H1 (cell line): Measurements from ENCODE around the gene MUS81. TPM values are rescaled to one million over a fixed set of nuclear protein-coding genes. Genes with fewer than 3 reads are reported as not detected.
"Not testable (repeated sequence)": the region's sequence is repeated elsewhere in the genome, so short reads cannot be mapped to it uniquely, and the experiment has no call there.

Experiments
- CTCF ChIA-PET: fragments of 300-600 bp; sonication (Branson Sonifier 250); formaldehyde crosslinking; loops from one replicate; lab custom pipeline; 2021; ENCODE audit not compliant: partially characterized antibody; lab: Charles Lee
- POLR2A ChIA-PET: fragments of 300-600 bp; sonication (Branson Sonifier 250); formaldehyde crosslinking; loops from one replicate; lab custom pipeline; 2021; ENCODE audit warnings: inconsistent platforms; ENCODE audit not compliant: partially characterized antibody; lab: Charles Lee
- DNase-seq, 2 experiments: peaks; one replicate each; pipeline versions ENCODE4 v3.0.0 to v3.0.0-alpha.2; 2010 to 2022; ENCODE audit warnings: low spot score in 2 of 2, low read depth in 1 of 2, mixed read lengths in 1 of 2
- FAIRE-seq: peaks from 2 replicates; lab custom pipeline; 2011; peaks lifted over from hg19 to GRCh38; lab: Jason Lieb, UNC
- H2AFZ ChIP-seq: 2 replicates; pipeline ENCODE4 v1.8.1; 2012; ENCODE audit warnings: low read length, inconsistent platforms
- H2AK5ac ChIP-seq: 2 replicates; pipeline ENCODE4 v1.6.1; 2013; ENCODE audit warnings: low read depth, low read length
- H2BK120ac ChIP-seq: replicated peaks from 2 replicates; pipeline ENCODE3; 2013; ENCODE audit warnings: low read depth, low read length, inconsistent platforms
- H2BK12ac ChIP-seq: 2 replicates; pipeline ENCODE4 v1.6.1; 2013; ENCODE audit warnings: low read depth, low read length
- H2BK15ac ChIP-seq: 2 replicates; pipeline ENCODE4 v1.6.1; 2013; ENCODE audit warnings: low read length
- H2BK20ac ChIP-seq: 2 replicates; pipeline ENCODE4 v1.6.1; 2013; ENCODE audit warnings: low read length
- H2BK5ac ChIP-seq: 2 replicates; pipeline ENCODE4 v1.6.1; 2013; ENCODE audit warnings: low read depth, low read length
- H3K14ac ChIP-seq: 2 replicates; pipeline ENCODE4 v1.6.1; 2013; ENCODE audit warnings: inconsistent platforms; ENCODE audit not compliant: insufficient read length
- H3K18ac ChIP-seq: 2 replicates; pipeline ENCODE4 v1.6.1; 2013; ENCODE audit warnings: low read length; ENCODE audit errors: extremely low read depth
- H3K23ac ChIP-seq: 2 replicates; pipeline ENCODE4 v1.6.1; 2013; ENCODE audit warnings: inconsistent platforms; ENCODE audit not compliant: insufficient read length
- H3K23me2 ChIP-seq: 2 replicates; pipeline ENCODE4 v1.6.1; 2013; ENCODE audit warnings: low read depth, low read length
- H3K27ac ChIP-seq: 2 replicates; pipeline ENCODE4 v1.6.1; 2011; ENCODE audit warnings: low read depth, low read length, inconsistent platforms
- H3K27me3 ChIP-seq, 4 experiments: replicated peaks in 1 of 4; 1 replicate in 1 of 4; 2 replicates in 3 of 4; pipeline versions ENCODE4 v1.6.1 to v1.8.1; 2011 to 2013; ENCODE audit warnings: low read length in 3 of 4, mild to moderate bottlenecking in 3 of 4, inconsistent platforms in 2 of 4, mixed read lengths in 2 of 4, moderate library complexity in 1 of 4; ENCODE audit not compliant: control insufficient read depth in 3 of 4, insufficient read depth in 3 of 4; ENCODE audit errors: extremely low read depth in 1 of 4
- H3K36me3 ChIP-seq, 4 experiments: 2 replicates each; pipeline versions ENCODE4 v1.6.1 to v1.8.1; 2011 to 2013; ENCODE audit warnings: mild to moderate bottlenecking in 4 of 4, low read length in 3 of 4, moderate library complexity in 2 of 4, control low read depth in 1 of 4, inconsistent platforms in 1 of 4; ENCODE audit not compliant: insufficient read depth in 4 of 4, control insufficient read depth in 2 of 4
- H3K4ac ChIP-seq: replicated peaks from 2 replicates; pipeline ENCODE3; 2013; ENCODE audit warnings: low read length, low read depth, mixed read lengths, inconsistent platforms; ENCODE audit not compliant: insufficient read length
- H3K4me1 ChIP-seq, 4 experiments: replicated peaks in 1 of 4; 1 replicate in 1 of 4; 2 replicates in 3 of 4; pipeline versions ENCODE4 v1.6.1 to v1.8.1; 2011 to 2013; ENCODE audit warnings: low read length in 3 of 4, inconsistent platforms in 2 of 4, mixed read lengths in 1 of 4; ENCODE audit not compliant: insufficient read depth in 4 of 4, control insufficient read depth in 3 of 4
- H3K4me2 ChIP-seq, 2 experiments: 2 replicates each; pipeline versions ENCODE4 v1.6.1 to v1.8.1; 2011 to 2013; ENCODE audit warnings: low read depth in 2 of 2, low read length in 2 of 2, control low read depth in 1 of 2, inconsistent platforms in 1 of 2, mild to moderate bottlenecking in 1 of 2; ENCODE audit not compliant: insufficient read depth in 1 of 2
- H3K4me3 ChIP-seq, 4 experiments: fragments of 200-600, 300-600 bp in 1 of 4; sonication (generic), shearing (Covaris generic), sonication (Bioruptor Twin) in 1 of 4; 2 replicates each; pipeline versions ENCODE4 v1.5.1 to v1.8.1; 2011 to 2016; ENCODE audit warnings: low read length in 4 of 4, low read depth in 3 of 4, control low read depth in 2 of 4, inconsistent platforms in 2 of 4, mild to moderate bottlenecking in 2 of 4, mixed read lengths in 1 of 4, moderate library complexity in 1 of 4; ENCODE audit not compliant: insufficient read depth in 2 of 4; ENCODE audit errors: extremely low read depth in 1 of 4
- H3K56ac ChIP-seq: replicated peaks from 2 replicates; pipeline ENCODE3; 2013; ENCODE audit warnings: low read depth, mild to moderate bottlenecking, mixed read lengths, low read length, inconsistent platforms; ENCODE audit not compliant: insufficient read length
- H3K79me1 ChIP-seq: 2 replicates; pipeline ENCODE4 v1.6.1; 2013; ENCODE audit warnings: low read depth, low read length, control low read depth
- H3K79me2 ChIP-seq, 2 experiments: 2 replicates each; pipeline versions ENCODE4 v1.6.1 to v1.8.1; 2012 to 2013; ENCODE audit warnings: low read length in 2 of 2, mild to moderate bottlenecking in 2 of 2, inconsistent platforms in 1 of 2; ENCODE audit not compliant: insufficient read depth in 2 of 2, control insufficient read depth in 1 of 2
- H3K9ac ChIP-seq, 4 experiments: replicated peaks in 1 of 4; 1 replicate in 1 of 4; 2 replicates in 3 of 4; pipeline versions ENCODE4 v1.6.1 to v1.8.1; 2011 to 2013; ENCODE audit warnings: low read depth in 3 of 4, low read length in 3 of 4, control low read depth in 2 of 4, mild to moderate bottlenecking in 2 of 4, moderate library complexity in 2 of 4, inconsistent platforms in 1 of 4; ENCODE audit errors: extremely low read depth in 1 of 4
- H3K9me3 ChIP-seq, 2 experiments: 2 replicates each; pipeline versions ENCODE4 v1.6.1 to v1.8.1; 2012 to 2013; ENCODE audit warnings: mild to moderate bottlenecking in 2 of 2, moderate library complexity in 2 of 2, control low read depth in 1 of 2, inconsistent platforms in 1 of 2, low read depth in 1 of 2, low read length in 1 of 2, mixed read lengths in 1 of 2; ENCODE audit not compliant: insufficient read depth in 2 of 2
- H4K20me1 ChIP-seq, 2 experiments: replicated peaks in 1 of 2; 2 replicates each; pipeline versions ENCODE3 to v1.8.1; 2011 to 2013; ENCODE audit warnings: inconsistent platforms in 2 of 2, low read length in 2 of 2, mild to moderate bottlenecking in 1 of 2; ENCODE audit not compliant: insufficient read depth in 2 of 2, control insufficient read depth in 1 of 2
- H4K5ac ChIP-seq: 2 replicates; pipeline ENCODE4 v1.6.1; 2013; ENCODE audit warnings: low read length, low read depth, mixed read lengths, inconsistent platforms; ENCODE audit not compliant: insufficient read length
- H4K8ac ChIP-seq: 2 replicates; pipeline ENCODE4 v1.8.0; 2013; ENCODE audit warnings: mild to moderate bottlenecking, moderate library complexity, low read length, inconsistent platforms; ENCODE audit not compliant: insufficient read depth; ENCODE audit errors: extremely low read depth
- H4K91ac ChIP-seq: replicated peaks from 2 replicates; pipeline ENCODE3; 2013; ENCODE audit warnings: low read length, mixed read lengths, inconsistent platforms; ENCODE audit not compliant: insufficient read length
- ASH2L ChIP-seq: fragments of 200-600, 300-600 bp; sonication (generic); IDR thresholded peaks from one replicate; pipeline ENCODE4 v1.7.1; 2017; ENCODE audit warnings: low read length
- JUND ChIP-seq: IDR thresholded peaks from 2 replicates; pipeline ENCODE4 v1.6.1; 2011; ENCODE audit warnings: mild to moderate bottlenecking, improper control_type of control experiment, low read length
- MAFK ChIP-seq: IDR thresholded peaks from 2 replicates; pipeline ENCODE4 v1.6.1; 2012; ENCODE audit warnings: low read depth, mild to moderate bottlenecking, improper control_type of control experiment, low read length
- RFX5 ChIP-seq: IDR thresholded peaks from 2 replicates; pipeline ENCODE4 v1.6.1; 2011; ENCODE audit warnings: low read depth, low read length, improper control_type of control experiment, borderline replicate concordance
- SUZ12 ChIP-seq: fragments of 200-600 bp; sonication (generic); IDR thresholded peaks from 2 replicates; pipeline ENCODE4 v1.6.1; 2012; ENCODE audit warnings: mild to moderate bottlenecking, inconsistent platforms, low read length, moderate library complexity, mixed read lengths
- WGBS, 2 experiments: shearing (Covaris generic) in 1 of 2; methylation state at CpG; one replicate each; pipeline versions ENCODE4 v1.1.6 to v1.1.7; 2013 to 2015; ENCODE audit warnings: low lambda C conversion rate in 2 of 2, mixed read lengths in 2 of 2, inconsistent platforms in 1 of 2, low coverage in 1 of 2, missing lambda C conversion rate in 1 of 2; ENCODE audit not compliant: insufficient replicate concordance in 2 of 2, insufficient coverage in 1 of 2, insufficient read length in 1 of 2; ENCODE audit errors: extremely low coverage in 1 of 2, missing lambda C conversion rate in 1 of 2; 5-methylcytosine and 5-hydroxymethylcytosine counted together
- polyA plus RNA-seq, 7 experiments: library from polyadenylated mRNA; depleted of rRNA in 3 of 7; stranded (reverse) in 5 of 7; unstranded in 2 of 7; fragments of >200 nt in 5 of 7; fragments of 200-250 nt in 2 of 7; gene quantifications; 1 replicate in 5 of 7; 2 replicates in 1 of 7; 4 replicates in 1 of 7; pipeline versions ENCODE4 v1.2.1 to v1.2.3, GENCODE V29; 2011 to 2013; ENCODE audit warnings: missing spikeins in 2 of 7, mixed read lengths in 2 of 7
- total RNA-seq: library from RNA; stranded (reverse); fragmentation: NEBNext Ultra II Directional; extraction: Animal tissue kit (Norgen Biotek cat#: 25700); gene quantifications from 2 replicates; pipeline ENCODE4 v1.2.1, GENCODE V29; 2021

MUS81 gene
- total and polyA plus RNA-seq, 2 of the 8 experiments (the other 6 are each of a cell fraction or from before 2014, with no cell fraction given): 30.2 to 31.5 TPM

DNA sequence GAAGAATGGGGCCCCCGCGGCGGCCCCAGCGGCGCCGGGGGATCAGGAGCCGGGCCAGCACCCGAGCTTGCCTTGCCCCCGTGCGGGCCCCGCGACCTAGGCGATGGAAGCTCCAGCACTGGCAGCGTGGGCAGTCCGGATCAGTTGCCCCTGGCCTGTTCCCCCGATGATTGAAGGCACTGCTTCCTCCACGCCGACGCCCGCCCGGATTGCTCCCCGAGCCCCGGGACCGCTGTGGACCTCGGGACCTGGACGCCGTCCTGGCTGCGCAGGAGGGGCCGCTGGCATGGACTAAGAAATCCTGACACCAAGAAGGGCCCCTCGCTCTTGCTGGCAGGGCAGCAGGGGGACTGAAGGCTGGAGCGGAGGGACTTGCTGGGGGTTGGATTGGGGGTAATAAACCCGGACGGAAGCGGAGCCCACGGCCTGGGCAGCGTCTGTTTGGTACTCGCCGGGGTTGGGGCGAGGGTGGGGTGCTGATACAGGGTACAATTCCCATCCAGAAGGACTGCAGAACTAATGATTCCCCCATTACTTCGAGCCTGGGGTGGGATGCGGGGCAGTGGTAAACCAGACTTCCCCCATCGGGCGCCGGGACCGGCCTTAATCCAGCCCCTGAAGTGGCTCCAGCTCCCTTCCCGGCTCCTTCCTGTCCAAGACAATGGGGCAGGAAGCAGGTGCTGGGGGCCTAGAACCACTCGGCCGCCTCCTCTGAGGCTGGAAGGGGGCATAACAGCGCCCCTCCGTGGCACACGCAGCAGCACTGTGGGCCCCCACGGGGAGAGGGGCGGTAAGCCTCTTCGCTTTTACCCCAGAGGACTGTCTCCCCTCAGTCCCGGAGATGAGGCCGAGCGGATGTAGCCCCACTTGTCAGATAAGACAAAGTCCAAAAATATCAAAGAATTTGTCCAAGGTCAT lies 31.2 kb downstream of the MUS81 start (continued):
- no peak for TF ChIP-seq MAFK
- no peak for TF ChIP-seq RFX5
- no peak for TF ChIP-seq SUZ12
- TF ChIP-seq ASH2L: no peak
- TF ChIP-seq JUND: no peak
- TF ChIP-seq, all 59 proteins: peak for 8

DNA sequence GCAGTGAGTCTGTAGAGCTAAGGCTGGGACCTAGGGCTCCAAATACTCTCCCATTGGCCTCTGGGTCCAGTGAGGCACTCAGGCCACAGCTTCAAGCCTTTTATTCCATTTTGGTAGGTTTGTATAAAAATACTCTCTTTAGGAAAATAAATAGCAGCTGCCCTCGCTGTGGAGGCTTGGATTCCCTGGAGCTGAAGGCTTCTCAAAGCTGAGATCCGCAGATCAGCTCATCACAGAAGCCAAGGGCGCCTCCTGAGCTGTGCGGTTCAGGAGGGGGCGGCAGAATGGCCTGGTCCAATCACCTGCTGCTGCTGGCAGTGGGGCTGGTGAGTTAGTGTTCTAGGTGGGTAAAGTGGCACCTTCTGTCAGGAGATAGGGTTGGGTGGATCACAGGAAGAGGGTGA lies 31.9 kb downstream of the MUS81 start:
- not testable (repeated sequence) for H4K20me1 ChIP-seq, H2AK5ac ChIP-seq, H2BK120ac ChIP-seq, H3K27ac ChIP-seq, H3K23ac ChIP-seq, FAIRE-seq, H3K36me3 ChIP-seq, H2BK5ac ChIP-seq, H3K4ac ChIP-seq, H2AFZ ChIP-seq, H3K18ac ChIP-seq, H2BK20ac ChIP-seq, H3K14ac ChIP-seq, H3K79me1 ChIP-seq, H4K5ac ChIP-seq, H3K56ac ChIP-seq, H4K91ac ChIP-seq, H3K79me2 ChIP-seq, H2BK15ac ChIP-seq, DNase-seq, H3K9me3 ChIP-seq, H4K8ac ChIP-seq
- ChIA-PET POLR2A (interaction anchor here (1.1 to 39.7 kb wide), 7 partner anchors 8 to 85 kb away, joined by 3 to 1071 read pairs (median 11); partner anchors contain the start of genes C11orf68, CFL1, EFEMP2 and FOSL1), CTCF (interaction anchor here (0.6 to 19.6 kb wide), 19 partner anchors 8 to 536 kb away, joined by 3 to 283 read pairs (median 7); partner anchors contain the start of genes AP5B1, C11orf68, CFL1 and EFEMP2)
- H3K4me1 ChIP-seq: peaks cover 0 to 30% (median 12%) of the 10 kb centered on the region in 4 experiments; a peak in 5 of 7 replicates
- H2BK12ac ChIP-seq: peak overlapping the region; percentile 50; the same call in 1 of the 2 replicates
- peak overlapping the region; percentile 94 to 97 for H3K4me2 ChIP-seq
- H3K27me3 ChIP-seq: peaks cover 0 to 14% (median 8%) of the 10 kb centered on the region in 4 experiments; a peak in 6 of 7 replicates
- peak overlapping the region; percentile 74 to 82 (median 78); a peak in 5 of 8 replicates for H3K4me3 ChIP-seq
- H3K23me2 ChIP-seq: peaks cover 25% of the 10 kb centered on the region
- 82% methylated on average over 5 of the region's 5 CpGs; no CpG with 5 or more reads in 1 of the 2 experiments for WGBS, 2 experiments
- peak overlapping the region in 1 of 4 experiments; percentile 54; a peak in 1 of 7 replicates for H3K9ac ChIP-seq
